H1 (cell line): Measurements from ENCODE around the gene PPP2R2C. TPM values are rescaled to one million over a fixed set of nuclear protein-coding genes. Genes with fewer than 3 reads are reported as not detected.

Experiments used
- ATF2 ChIP-seq: IDR thresholded peaks from 2 replicates; pipeline ENCODE4 v1.6.1; 2012; ENCODE audit warnings: low read length, inconsistent platforms
- BRCA1 ChIP-seq: IDR thresholded peaks from 2 replicates; pipeline ENCODE4 v1.6.1; 2012; ENCODE audit warnings: low read depth, low read length, improper control_type of control experiment
- CEBPB ChIP-seq: IDR thresholded peaks from 2 replicates; pipeline ENCODE4 v1.6.1; 2012; ENCODE audit warnings: low read depth, low read length
- JUN ChIP-seq: IDR thresholded peaks from 2 replicates; pipeline ENCODE4 v1.6.1; 2011; ENCODE audit warnings: low read depth, mild to moderate bottlenecking, improper control_type of control experiment, low read length
- RNF2 ChIP-seq: fragments of 200-900, 300-1000 bp; sonication (generic); IDR thresholded peaks from 2 replicates; pipeline ENCODE4 v1.7.1; 2016; ENCODE audit warnings: borderline replicate concordance, low read depth, mild to moderate bottlenecking, antibody characterized with exemption, low read length; ENCODE audit not compliant: poor library complexity, severe bottlenecking; ENCODE audit errors: missing control alignments
- polyA plus RNA-seq, 7 experiments: library from polyadenylated mRNA; depleted of rRNA in 3 of 7; stranded (reverse) in 5 of 7; unstranded in 2 of 7; fragments of >200 nt in 5 of 7; fragments of 200-250 nt in 2 of 7; gene quantifications; 1 replicate in 5 of 7; 2 replicates in 1 of 7; 4 replicates in 1 of 7; pipeline versions ENCODE4 v1.2.1 to v1.2.3, GENCODE V29; 2011 to 2013; ENCODE audit warnings: missing spikeins in 2 of 7, mixed read lengths in 2 of 7
- total RNA-seq: library from RNA; stranded (reverse); fragmentation: NEBNext Ultra II Directional; extraction: Animal tissue kit (Norgen Biotek cat#: 25700); gene quantifications from 2 replicates; pipeline ENCODE4 v1.2.1, GENCODE V29; 2021

The PPP2R2C gene
- total and polyA plus RNA-seq, 2 of the 8 experiments (the other 6 are each of a cell fraction or from before 2014, with no cell fraction given) = 6.4 TPM

GRCh38 chr4:6307891-6308290, 164.5 kb downstream of the PPP2R2C start (continued):
- TF ChIP-seq ATF2 (no peak), CEBPB (no peak), RNF2 (no peak), BRCA1 (no peak), JUN (no peak)
